OCI-LY1 (cell line): Measurements from ENCODE around the gene AUH.

Experiments
- H2AFZ ChIP-seq: fragments of 200-600 bp; sonication (generic), shearing (Covaris generic); 2 replicates; pipeline ENCODE4 v1.6.0; 2014; ENCODE audit warnings: antibody characterized with exemption, mild to moderate bottlenecking, low read length
- H3F3A ChIP-seq: fragments of 200-600 bp; sonication (generic), shearing (Covaris generic); 2 replicates; pipeline ENCODE4 v1.6.0; 2014; ENCODE audit warnings: mild to moderate bottlenecking, antibody characterized with exemption, low read length, moderate library complexity; ENCODE audit not compliant: insufficient read depth
- H3K27ac ChIP-seq: fragments of 200-600 bp; sonication (generic); 2 replicates; pipeline ENCODE4 v1.5.1; 2014; ENCODE audit warnings: low read length, mixed run types, mild to moderate bottlenecking, low read depth; ENCODE audit not compliant: poor library complexity, severe bottlenecking
- H3K27me3 ChIP-seq: fragments of 200-600 bp; sonication (generic); 2 replicates; pipeline ENCODE4 v1.6.0; 2014; ENCODE audit warnings: antibody characterized with exemption, mild to moderate bottlenecking, low read length, moderate library complexity; ENCODE audit not compliant: insufficient read depth
- H3K36me3 ChIP-seq: fragments of 200-600 bp; sonication (generic); 2 replicates; pipeline ENCODE4 v1.6.1; 2014; ENCODE audit warnings: mild to moderate bottlenecking, antibody characterized with exemption, low read length, moderate library complexity, mixed read lengths; ENCODE audit not compliant: insufficient read depth
- H3K4me1 ChIP-seq: fragments of 200-600 bp; sonication (generic); 2 replicates; pipeline ENCODE4 v1.5.1; 2014; ENCODE audit warnings: mild to moderate bottlenecking, low read length, moderate library complexity; ENCODE audit not compliant: insufficient read depth, severe bottlenecking
- H3K4me2 ChIP-seq: fragments of 200-600 bp; sonication (generic), shearing (Covaris generic); 2 replicates; pipeline ENCODE4 v1.6.1; 2014; ENCODE audit warnings: low read length
- H3K4me3 ChIP-seq: fragments of 200-600 bp; sonication (generic); 2 replicates; pipeline ENCODE4 v1.5.1; 2014; ENCODE audit warnings: low read length, low read depth, mild to moderate bottlenecking, mixed read lengths; ENCODE audit not compliant: poor library complexity, severe bottlenecking
- H3K79me2 ChIP-seq: fragments of 200-600 bp; shearing (Covaris generic); 2 replicates; pipeline ENCODE4 v1.6.1; 2016; ENCODE audit warnings: mixed run types, low read length, mixed read lengths; ENCODE audit not compliant: insufficient read depth
- H3K9ac ChIP-seq: fragments of 200-600 bp; sonication (generic), shearing (Covaris generic); 2 replicates; pipeline ENCODE4 v1.6.1; 2014; ENCODE audit warnings: mild to moderate bottlenecking, low read length, mixed read lengths
- H3K9me2 ChIP-seq: fragments of 200-600 bp; sonication (generic), shearing (Covaris generic); 2 replicates; pipeline ENCODE4 v1.6.1; 2014; ENCODE audit warnings: low read depth, mild to moderate bottlenecking, low read length, mixed read lengths
- H3K9me3 ChIP-seq: fragments of 200-600 bp; shearing (Covaris generic); 2 replicates; pipeline ENCODE4 v1.6.1; 2014; ENCODE audit warnings: low read length, mixed read lengths
- H4K20me1 ChIP-seq: fragments of 200-600 bp; sonication (generic), shearing (Covaris generic); 2 replicates; pipeline ENCODE4 v1.6.0; 2016; ENCODE audit warnings: mild to moderate bottlenecking, low read length; ENCODE audit not compliant: insufficient read depth
- EZH2 ChIP-seq: fragments of 200-600 bp; sonication (generic), shearing (Covaris generic); IDR thresholded peaks from 2 replicates; pipeline ENCODE4 v1.8.0; 2017; ENCODE audit warnings: borderline replicate concordance, mixed run types, mild to moderate bottlenecking, antibody characterized with exemption, low read length, moderate library complexity, mixed read lengths
- TF ChIP-seq, protein P1 (sequence below): fragments of 200-600 bp; sonication (generic), shearing (Covaris generic); IDR thresholded peaks from 2 replicates; pipeline ENCODE4 v1.5.1; 2017; ENCODE audit warnings: mild to moderate bottlenecking, antibody characterized with exemption, low read length, moderate library complexity, mixed read lengths

AUH gene

DNA sequence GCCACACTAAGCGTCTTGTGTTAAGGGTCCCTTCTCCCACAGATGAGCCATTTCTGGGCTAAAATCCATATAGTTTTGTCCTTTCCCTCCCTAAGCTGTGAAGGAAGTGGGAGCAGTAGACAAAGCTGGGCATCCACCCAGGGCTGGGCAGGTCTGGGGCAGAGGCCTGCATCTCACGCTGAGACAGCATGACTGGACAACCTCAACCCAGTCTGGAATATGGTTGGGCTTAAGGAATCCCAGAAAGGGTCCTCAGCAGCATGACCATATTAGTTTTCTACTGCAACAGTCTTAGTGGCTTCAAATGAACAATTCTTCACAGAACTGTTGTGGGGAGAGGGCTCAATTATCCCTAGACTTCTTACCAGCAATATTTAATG, 173.8 kb downstream of the AUH start:
- Histone ChIP-seq H4K20me1 (no peaks in the 10 kb centered on the region), H3K4me1 (peaks cover 14% of the 10 kb centered on the region), H3K27ac (no peak overlapping the region), H3K4me2 (no peak overlapping the region), H3F3A (no peaks in the 10 kb centered on the region), H3K4me3 (no peak overlapping the region), H3K27me3 (peaks cover 10% of the 10 kb centered on the region; the same call in 1 of the 2 replicates), H3K79me2 (no peaks in the 10 kb centered on the region), H2AFZ (no peak overlapping the region), H3K36me3 (no peaks in the 10 kb centered on the region), H3K9me3 (no peaks in the 10 kb centered on the region), H3K9me2 (no peaks in the 10 kb centered on the region), H3K9ac (no peak overlapping the region)
- no peak for TF ChIP-seq EZH2
- TF ChIP-seq, protein P1, sequence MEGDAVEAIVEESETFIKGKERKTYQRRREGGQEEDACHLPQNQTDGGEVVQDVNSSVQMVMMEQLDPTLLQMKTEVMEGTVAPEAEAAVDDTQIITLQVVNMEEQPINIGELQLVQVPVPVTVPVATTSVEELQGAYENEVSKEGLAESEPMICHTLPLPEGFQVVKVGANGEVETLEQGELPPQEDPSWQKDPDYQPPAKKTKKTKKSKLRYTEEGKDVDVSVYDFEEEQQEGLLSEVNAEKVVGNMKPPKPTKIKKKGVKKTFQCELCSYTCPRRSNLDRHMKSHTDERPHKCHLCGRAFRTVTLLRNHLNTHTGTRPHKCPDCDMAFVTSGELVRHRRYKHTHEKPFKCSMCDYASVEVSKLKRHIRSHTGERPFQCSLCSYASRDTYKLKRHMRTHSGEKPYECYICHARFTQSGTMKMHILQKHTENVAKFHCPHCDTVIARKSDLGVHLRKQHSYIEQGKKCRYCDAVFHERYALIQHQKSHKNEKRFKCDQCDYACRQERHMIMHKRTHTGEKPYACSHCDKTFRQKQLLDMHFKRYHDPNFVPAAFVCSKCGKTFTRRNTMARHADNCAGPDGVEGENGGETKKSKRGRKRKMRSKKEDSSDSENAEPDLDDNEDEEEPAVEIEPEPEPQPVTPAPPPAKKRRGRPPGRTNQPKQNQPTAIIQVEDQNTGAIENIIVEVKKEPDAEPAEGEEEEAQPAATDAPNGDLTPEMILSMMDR = no peak

DNA sequence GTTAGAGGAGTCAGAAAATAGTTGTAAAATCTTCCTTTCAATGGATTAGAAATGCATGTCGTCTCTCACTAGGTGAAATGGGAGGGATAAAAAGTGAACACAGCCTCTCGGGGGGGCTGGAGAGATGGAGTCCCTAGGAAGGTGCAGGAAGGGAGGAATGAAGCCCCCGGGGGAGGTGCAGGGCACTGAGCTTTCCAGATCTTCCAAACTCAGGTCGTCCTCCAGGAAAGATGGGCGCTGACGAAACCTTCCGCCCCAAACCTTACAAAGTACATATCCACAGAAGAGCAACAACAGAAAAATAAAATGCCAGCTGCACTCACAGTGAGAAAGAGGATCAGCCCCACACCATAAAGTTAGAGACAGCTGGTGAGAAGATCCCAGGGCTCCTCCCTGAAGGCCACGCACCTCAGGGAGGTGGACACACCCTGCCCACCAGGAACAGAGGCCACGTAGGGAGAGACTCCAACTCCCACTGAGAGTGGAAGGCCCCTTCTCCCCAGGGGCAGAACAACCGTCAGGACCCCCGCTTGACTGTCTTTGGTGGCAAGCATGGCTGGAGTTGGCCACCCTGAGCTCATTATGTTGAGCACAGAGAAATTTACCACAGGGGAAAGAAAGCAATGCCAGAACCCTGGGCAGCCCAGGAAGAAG, 174.3 kb downstream of the AUH start:
- H3F3A ChIP-seq = no peaks in the 10 kb centered on the region
- H3K4me2 ChIP-seq = no peak overlapping the region
- H2AFZ ChIP-seq = no peak overlapping the region
- H4K20me1 ChIP-seq = no peaks in the 10 kb centered on the region
- H3K9me3 ChIP-seq = no peaks in the 10 kb centered on the region
- no peaks in the 10 kb centered on the region for H3K9me2 ChIP-seq
- no peaks in the 10 kb centered on the region for H3K79me2 ChIP-seq
- peaks cover 9% of the 10 kb centered on the region for H3K4me1 ChIP-seq
- no peaks in the 10 kb centered on the region for H3K36me3 ChIP-seq
- no peak overlapping the region for H3K27ac ChIP-seq
- TF ChIP-seq, protein P1 = no peak
- TF ChIP-seq EZH2 = no peak
- H3K27me3 ChIP-seq = peaks cover 10% of the 10 kb centered on the region; the same call in 1 of the 2 replicates
- no peak overlapping the region for H3K9ac ChIP-seq
- no peak overlapping the region for H3K4me3 ChIP-seq

DNA sequence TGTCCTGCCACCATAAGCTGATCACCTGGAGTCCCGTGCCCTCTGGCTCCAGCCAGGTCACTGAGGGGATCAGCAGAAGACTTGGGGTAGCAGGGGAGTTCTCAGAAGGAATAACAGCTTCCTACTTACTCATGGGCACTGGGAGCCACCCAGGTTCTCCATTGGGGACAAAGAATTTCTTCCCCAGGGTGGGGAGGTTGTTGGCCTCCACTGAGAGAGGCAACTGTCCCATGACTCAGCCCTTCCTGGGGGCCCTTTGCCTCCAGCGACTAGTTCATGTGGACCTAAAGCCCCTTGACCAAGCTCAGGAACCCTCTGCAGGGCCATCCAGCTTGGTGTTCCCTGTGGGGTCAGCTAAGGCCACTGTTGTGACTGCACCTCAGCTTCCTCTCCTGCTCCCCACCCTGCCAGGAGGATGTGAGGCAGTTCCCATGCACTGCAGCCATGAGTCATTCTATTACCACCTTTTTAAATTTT, 175.0 kb downstream of the AUH start:
- H3K4me1 ChIP-seq = peaks cover 3% of the 10 kb centered on the region
- H3K9me2 ChIP-seq = no peaks in the 10 kb centered on the region
- H3K79me2 ChIP-seq = no peaks in the 10 kb centered on the region
- no peak for TF ChIP-seq EZH2
- no peaks in the 10 kb centered on the region for H3K9me3 ChIP-seq
- H2AFZ ChIP-seq = no peak overlapping the region
- peaks cover 10% of the 10 kb centered on the region; the same call in 1 of the 2 replicates for H3K27me3 ChIP-seq
- no peak overlapping the region for H3K9ac ChIP-seq
- no peak overlapping the region for H3K4me3 ChIP-seq
- H3K4me2 ChIP-seq = no peak overlapping the region
- no peak overlapping the region for H3K27ac ChIP-seq
- no peaks in the 10 kb centered on the region for H3K36me3 ChIP-seq
- H3F3A ChIP-seq = no peaks in the 10 kb centered on the region
- no peaks in the 10 kb centered on the region for H4K20me1 ChIP-seq
